Uterus (tissue), 2 donors: ENCODE results near the gene VAPA.
"Not testable (repeated sequence)": the region's sequence is repeated elsewhere in the genome, so short reads cannot be mapped to it uniquely, and the experiment has no call there.

Experiments
- CTCF ChIP-seq, 4 experiments: fragments of 200-600 bp in 2 of 4; fragments of 450-650 bp in 2 of 4; sonication (generic) in 2 of 4; IDR thresholded peaks; one replicate each; pipeline ENCODE4 v1.5.1; 2016 to 2019; ENCODE audit warnings: antibody characterized with exemption in 4 of 4, mild to moderate bottlenecking in 2 of 4, moderate library complexity in 1 of 4
- POLR2A ChIP-seq, 2 donors: fragments of 450-650 bp; IDR thresholded peaks; one replicate each; pipeline ENCODE4 v1.6.1; 2016; ENCODE audit warnings: antibody characterized with exemption in 2 of 2, mild to moderate bottlenecking in 1 of 2, moderate library complexity in 1 of 2

- not testable (repeated sequence) for TF ChIP-seq CTCF, POLR2A (IDR thresholded peaks at IDR 0.05)
Observed at GRCh38 chr18:9899550-9899930, 14.3 kb upstream of the VAPA start.
